OCI-LY3 (cell line): ENCODE measurements around the gene BORCS5.

Experiments
- EZH2phosphoT487 ChIP-seq: fragments of 200-600 bp; shearing (Covaris generic); IDR thresholded peaks from 2 replicates; pipeline ENCODE4 v1.6.1; 2018; ENCODE audit warnings: antibody characterized with exemption, mixed run types, low read depth
- TF ChIP-seq, protein P1 (sequence below): fragments of 200-600, 300-600 bp; sonication (generic); IDR thresholded peaks from 2 replicates; pipeline ENCODE4 v1.5.1; 2014; ENCODE audit warnings: antibody characterized with exemption, low read length, low read depth

DNA sequence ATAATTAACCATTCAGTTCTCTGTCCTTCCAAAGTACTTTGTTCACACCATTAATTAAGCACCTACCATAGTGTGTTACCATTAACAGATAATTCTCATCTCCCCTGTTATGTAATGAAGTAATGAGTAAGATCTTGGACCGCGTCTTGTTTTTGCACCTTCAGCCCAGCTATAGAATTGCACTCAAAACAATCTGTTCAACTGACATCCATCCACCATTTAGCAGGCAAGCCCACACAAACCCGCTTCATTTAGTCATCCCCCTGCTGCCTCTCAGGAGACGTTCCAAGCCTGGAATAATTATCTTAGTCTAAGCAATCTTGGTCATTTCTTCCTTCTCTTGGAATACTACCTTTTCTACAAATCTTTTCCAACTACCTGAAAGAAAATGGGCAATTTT lies 131.4 kb downstream of the BORCS5 start:
- TF ChIP-seq, protein P1, sequence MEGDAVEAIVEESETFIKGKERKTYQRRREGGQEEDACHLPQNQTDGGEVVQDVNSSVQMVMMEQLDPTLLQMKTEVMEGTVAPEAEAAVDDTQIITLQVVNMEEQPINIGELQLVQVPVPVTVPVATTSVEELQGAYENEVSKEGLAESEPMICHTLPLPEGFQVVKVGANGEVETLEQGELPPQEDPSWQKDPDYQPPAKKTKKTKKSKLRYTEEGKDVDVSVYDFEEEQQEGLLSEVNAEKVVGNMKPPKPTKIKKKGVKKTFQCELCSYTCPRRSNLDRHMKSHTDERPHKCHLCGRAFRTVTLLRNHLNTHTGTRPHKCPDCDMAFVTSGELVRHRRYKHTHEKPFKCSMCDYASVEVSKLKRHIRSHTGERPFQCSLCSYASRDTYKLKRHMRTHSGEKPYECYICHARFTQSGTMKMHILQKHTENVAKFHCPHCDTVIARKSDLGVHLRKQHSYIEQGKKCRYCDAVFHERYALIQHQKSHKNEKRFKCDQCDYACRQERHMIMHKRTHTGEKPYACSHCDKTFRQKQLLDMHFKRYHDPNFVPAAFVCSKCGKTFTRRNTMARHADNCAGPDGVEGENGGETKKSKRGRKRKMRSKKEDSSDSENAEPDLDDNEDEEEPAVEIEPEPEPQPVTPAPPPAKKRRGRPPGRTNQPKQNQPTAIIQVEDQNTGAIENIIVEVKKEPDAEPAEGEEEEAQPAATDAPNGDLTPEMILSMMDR = no peak
- TF ChIP-seq EZH2phosphoT487 = no peak
